Measurements from ENCODE around the gene FGFR1OP2.

- no peak for TF ChIP-seq POLR2A (IDR thresholded peaks at IDR 0.05)
- TF ChIP-seq CTCF (IDR thresholded peaks at IDR 0.05), result no peak
These were observed 1.5 kb upstream of the FGFR1OP2 start for GRCh38 chr12:26936559-26937442.

Measured in transverse colon (tissue), 3 donors.